Umbilical cord (tissue), 2 donors: ENCODE results near the gene SHLD3. TPM values are rescaled to one million over a fixed set of nuclear protein-coding genes. Genes with fewer than 3 reads are reported as not detected.
"Not testable (repeated sequence)": the region's sequence is repeated elsewhere in the genome, so short reads cannot be mapped to it uniquely, and the experiment has no call there.

Source experiments
- DNase-seq: peaks from one replicate; pipeline ENCODE4 v3.0.0-alpha.2; 2015; ENCODE audit warnings: low spot score
- total RNA-seq: library from RNA; depleted of rRNA; stranded (reverse); fragments of >200 nt; gene quantifications from one replicate; pipeline ENCODE4 v1.2.3, GENCODE V29; 2014; ENCODE audit warnings: low replicate concordance; ENCODE audit not compliant: insufficient read depth

SHLD3 gene
- total RNA-seq, 1 donor from 2014 or later = 2.2 TPM

GRCh38 chr5:65676056-65676455, 51.2 kb downstream of the SHLD3 start:
- DNase-seq = not testable (repeated sequence)

Other genes starting within 250 kb of the SHLD3 start
- 104 TPM for gene ADAMTS6, start 143.1 kb upstream of the SHLD3 start, total RNA-seq
- gene CENPK, start 61.9 kb upstream of the SHLD3 start, total RNA-seq = 10.4 TPM
- gene PPWD1, start 61.7 kb upstream of the SHLD3 start, total RNA-seq = 68.1 TPM
- gene TRIM23, start 694 bp upstream of the SHLD3 start, total RNA-seq = 25.3 TPM
- 22.1 TPM for gene TRAPPC13, start within 50 bp of the SHLD3 start, total RNA-seq
- 11.8 TPM for gene SGTB, start 97.1 kb downstream of the SHLD3 start, total RNA-seq
- gene NLN, start 97.2 kb downstream of the SHLD3 start, total RNA-seq = 10.4 TPM